A673 (cell line): Measurements from ENCODE around the gene ADK.

Experiments used
- CTCF ChIP-seq: fragments of 300-800, 200-600 bp; sonication (generic); conservative IDR thresholded peaks from 2 replicates; pipeline ENCODE4 v1.5.1; 2017; ENCODE audit warnings: low read depth, mild to moderate bottlenecking, antibody characterized with exemption, low read length, moderate library complexity, mixed read lengths
- EZH2 ChIP-seq: fragments of 200-600 bp; sonication (generic); IDR thresholded peaks from 2 replicates; pipeline ENCODE4 v1.6.1; 2017; ENCODE audit warnings: borderline replicate concordance, low read depth, mild to moderate bottlenecking, mixed read lengths, antibody characterized with exemption, low read length; ENCODE audit not compliant: poor library complexity, severe bottlenecking

- TF ChIP-seq CTCF (no peak), EZH2 (no peak)
Measured at GRCh38 chr10:74342991-74343390, 192.0 kb downstream of the ADK start.
